GM19438 (cell line): ENCODE measurements around the gene SCTR.

Experiments used
- ATAC-seq: cut with Tn5 transposase; IDR thresholded peaks from one replicate; pipeline ENCODE4 v1.9.1; 2021; ENCODE audit warnings: low read depth; ENCODE audit not compliant: unreplicated experiment

Gene SCTR

DNA sequence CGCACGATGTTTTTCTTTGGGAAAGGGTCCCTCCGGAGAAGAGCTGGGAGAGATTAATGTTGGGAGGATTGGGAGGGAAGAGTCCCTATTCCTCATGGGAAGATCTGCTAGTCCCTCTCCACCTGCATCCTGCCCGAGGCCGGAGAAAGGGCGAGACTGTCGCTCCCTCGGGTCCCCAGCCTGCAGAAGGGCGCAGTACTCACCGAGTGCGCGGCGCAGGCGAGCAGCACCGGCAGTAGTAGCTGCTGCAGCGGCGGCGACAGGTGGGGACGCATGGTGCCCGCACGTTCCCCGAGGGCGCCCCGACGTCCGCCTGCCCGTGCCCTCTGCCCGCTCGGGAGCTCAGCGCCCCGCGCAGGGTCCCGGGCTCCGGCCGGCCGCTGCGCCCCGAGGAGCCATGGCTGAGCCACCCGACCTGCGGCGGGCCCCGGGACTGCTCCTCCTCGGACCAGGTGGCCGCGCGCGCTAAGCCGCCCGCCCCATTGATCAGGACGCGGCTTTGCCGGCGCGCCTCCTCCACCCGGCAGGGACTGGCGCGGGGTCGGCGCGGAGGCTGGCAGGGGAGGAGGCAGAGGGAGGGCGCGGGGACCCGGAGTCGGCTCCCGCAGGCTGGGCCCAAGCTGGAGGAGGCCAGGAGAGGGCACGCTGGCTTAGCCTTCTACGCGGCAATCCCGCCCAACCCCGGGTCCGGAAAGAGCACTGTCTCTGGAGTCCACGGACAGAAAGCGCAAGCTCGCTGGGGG is at the start of gene SCTR:
Gene SCTR (minus strand): TSS at position 532 of the 743 bp plus-strand sequence. CDS start 257 bp downstream, at position 275.
- no peak for ATAC-seq

DNA sequence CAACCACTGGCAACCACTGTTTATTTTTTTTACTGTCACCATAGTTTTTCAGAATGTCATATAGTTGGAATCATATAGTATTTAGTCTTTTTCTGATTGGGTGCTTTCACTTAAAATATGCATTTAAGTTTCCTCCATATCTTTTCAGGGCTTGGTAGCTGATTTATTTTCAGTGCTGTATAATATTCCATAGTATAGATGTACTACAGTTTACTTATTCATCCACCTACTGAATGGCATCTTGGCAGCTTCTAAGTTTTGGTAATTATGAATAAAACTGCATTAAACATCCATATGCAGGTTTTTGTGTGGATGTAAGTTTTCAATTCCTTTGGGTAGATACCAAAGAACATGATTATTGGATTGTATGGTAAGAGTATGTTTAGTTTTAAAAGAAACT is 43.0 kb upstream of the SCTR start:
- ATAC-seq = no peak

DNA sequence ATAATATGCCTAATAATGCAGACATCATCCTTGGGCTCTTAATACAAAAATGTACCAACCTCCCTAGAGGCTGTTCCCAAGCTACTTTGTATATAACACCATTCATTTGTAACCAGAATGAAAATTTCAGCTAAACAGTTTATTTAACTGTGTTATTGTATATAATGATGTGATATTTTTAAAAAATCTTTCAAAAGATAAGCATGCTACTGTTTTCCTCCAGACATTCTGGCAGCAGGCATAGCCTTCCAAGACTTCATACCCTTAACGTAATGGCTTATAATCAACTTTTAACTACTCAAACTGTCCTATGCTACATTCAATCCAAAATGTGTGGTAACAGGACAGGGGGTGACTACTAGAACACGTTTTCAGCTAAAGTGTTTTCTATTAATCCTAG is 41.2 kb upstream of the SCTR start:
- no peak for ATAC-seq

DNA sequence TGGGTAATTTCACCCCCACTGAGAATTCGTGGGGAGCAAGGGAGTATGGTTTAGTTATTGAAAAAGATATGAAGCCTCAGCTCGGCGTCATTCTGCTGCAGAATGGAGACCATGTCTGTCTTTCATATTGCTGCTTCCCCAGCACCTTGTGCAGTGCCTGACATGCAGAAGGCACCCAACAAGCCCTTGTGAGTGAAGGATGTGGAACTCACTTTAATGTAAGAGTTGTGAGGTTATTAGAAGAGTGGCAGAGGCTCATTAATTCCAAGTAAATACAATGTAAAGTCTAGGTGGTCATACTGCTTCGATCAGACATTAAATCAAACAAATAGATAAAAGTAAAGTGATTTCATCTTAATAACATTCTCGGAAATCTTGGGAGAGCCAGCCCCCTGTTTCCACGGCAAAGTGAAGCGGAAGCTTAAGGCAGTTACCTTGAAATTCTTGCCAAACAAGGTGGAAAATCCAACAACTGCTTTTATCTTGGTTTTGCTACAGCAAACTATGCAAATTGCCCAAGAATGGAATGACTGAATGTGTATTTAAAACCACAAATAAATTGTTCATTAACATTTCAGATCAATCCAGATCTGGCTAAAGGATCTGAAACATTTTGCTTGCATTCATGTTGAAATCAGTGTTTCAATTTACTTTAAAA is 29.5 kb upstream of the SCTR start:
- ATAC-seq = no peak

DNA sequence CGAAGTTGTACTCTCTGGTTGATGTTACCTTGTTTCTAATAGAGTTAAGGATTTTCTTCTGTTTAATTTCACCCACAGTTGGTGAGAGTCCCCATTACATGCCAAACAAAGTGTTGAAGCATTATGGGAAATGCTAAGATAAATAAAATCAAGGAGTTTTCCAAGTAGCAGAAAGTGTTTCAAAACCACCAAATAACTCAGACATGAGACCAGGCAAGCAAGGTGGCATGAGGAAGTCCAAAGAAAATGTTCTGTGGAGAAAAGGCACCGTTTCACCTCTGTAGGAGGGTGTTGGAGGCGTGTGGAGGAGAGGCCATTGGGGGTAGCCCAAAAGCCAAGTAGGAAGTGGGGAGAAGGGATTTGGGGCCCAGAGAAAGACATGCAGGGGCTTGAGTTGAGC is 28.6 kb upstream of the SCTR start:
- no peak for ATAC-seq

DNA sequence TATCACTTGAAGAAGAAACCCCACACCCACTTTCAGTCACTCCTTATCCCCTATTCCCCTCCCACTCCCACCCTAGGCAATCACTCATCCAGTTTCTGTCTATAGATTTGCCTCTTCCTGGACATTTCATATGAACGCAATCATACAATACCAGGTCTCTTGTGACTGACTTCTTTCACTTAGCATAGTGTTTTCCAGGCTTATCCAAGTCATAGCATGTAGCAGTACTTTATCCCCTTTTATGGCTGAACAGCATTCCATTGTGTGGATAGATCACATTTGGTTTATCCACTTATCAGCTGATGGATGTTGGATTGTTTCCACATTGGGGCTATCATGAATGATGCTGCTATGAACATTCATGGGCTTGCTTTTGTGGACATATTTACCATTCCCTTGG is 26.6 kb upstream of the SCTR start:
- ATAC-seq = no peak

DNA sequence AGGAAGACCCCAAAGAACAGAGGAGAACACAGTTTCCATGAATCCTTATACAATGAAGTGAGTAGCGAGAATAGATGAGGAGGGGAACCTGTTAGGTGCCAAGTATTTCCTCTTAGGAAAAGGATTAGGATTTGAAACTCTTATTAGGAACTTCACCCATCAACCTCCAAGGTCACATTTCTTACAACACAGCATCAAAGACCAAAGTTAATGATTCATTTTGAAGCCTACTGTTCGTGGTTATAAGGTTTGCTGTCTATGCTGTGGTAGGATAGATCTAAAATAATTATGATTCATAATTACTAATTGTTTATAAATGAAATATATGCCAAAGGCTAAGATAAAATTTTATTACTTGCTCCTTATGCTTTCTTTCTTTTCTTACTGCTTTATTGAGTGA is 26.1 kb upstream of the SCTR start:
- no peak for ATAC-seq

DNA sequence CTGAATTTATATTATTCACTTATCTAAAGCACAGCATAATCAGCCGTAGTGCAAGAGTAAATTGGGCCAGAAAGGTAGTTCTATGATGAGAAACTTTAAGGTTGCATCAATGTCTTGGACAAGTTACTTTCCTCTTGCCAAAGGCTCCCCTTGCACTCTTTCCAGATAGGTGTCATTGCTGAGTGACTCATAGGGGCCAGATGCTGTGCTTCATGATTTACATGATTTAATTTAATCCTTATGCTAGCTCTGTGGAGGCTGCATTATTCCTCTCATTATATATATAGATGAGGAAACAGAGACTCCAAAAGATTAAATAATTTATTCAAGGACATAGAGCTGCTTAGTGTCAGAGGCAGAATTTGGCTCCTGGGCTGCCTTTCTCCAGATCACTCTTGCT is 25.0 kb upstream of the SCTR start:
- ATAC-seq = no peak

DNA sequence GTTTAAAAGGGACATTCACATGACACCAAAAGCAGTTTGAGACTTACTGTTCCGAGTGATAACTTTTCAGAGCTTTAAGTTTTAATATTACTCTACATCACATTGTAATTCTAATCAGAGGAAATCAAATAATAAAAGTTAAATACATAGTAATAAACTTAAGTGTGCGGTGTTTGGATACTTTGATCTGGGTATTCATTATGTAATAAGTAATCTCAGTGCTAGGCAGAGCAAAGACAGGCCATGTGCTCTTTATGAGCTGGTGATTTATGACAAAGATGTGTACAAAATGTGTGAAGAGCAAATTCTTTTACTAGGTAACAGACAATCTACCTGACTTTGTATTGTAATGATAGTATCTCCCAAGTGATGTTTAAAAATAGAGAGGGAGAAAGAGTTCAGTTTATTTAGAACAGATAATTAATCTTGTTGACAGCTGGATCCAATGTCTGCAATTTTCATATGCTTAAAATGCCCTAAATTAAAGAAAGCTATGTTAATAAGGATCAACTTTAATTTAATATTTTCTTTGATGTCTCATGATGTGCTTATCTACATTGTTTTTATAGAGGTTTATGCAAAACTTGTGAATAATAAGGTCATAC is 24.3 kb upstream of the SCTR start:
- no peak for ATAC-seq

DNA sequence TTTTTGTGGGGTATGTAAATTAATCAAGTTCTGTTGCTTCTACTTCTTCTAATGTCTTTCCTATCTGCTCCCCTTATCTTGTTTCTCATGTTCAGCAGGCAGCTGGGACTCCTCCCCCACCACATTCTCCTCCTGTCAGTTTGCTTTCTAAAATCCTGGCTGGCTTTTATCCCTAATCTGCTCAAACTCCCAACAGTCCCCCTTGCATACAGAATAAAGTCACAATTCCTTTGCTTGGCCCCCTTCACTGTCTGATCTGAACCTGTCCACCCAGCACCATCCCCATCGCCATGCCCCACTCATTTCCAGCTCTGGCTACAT is 22.1 kb upstream of the SCTR start:
- ATAC-seq = no peak

DNA sequence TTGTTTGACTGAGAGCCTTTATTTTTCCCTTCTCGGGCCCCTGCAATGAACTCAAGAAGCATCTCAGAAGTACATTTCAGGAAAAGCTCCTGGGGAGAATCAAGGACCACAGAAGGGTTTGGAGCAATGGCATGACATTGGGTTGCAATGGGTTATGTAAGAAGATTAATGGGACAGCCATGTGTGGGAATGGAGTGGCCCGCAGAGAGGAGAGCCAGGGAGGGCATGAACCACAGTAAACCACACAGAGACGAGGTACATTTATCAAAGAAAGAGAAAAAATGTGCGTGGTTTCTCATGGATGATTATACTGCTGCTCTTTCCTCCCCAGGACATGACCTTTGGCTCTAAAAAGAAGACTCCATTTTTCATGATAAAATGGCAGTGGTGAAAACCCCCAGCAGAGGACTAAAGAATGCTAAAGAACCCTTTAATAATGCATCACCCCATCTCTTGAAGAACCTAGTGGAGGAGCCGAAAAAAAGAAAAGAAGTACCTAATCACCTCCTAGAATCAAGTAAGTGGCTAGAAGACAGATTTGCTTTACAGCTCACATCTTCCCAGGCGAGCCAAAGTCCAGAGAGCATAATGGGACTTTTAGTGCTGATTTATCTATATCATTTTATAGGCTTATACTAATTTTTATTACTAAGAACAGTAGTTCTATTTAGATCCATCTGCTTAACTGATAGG is 21.6 kb upstream of the SCTR start:
- ATAC-seq = no peak

DNA sequence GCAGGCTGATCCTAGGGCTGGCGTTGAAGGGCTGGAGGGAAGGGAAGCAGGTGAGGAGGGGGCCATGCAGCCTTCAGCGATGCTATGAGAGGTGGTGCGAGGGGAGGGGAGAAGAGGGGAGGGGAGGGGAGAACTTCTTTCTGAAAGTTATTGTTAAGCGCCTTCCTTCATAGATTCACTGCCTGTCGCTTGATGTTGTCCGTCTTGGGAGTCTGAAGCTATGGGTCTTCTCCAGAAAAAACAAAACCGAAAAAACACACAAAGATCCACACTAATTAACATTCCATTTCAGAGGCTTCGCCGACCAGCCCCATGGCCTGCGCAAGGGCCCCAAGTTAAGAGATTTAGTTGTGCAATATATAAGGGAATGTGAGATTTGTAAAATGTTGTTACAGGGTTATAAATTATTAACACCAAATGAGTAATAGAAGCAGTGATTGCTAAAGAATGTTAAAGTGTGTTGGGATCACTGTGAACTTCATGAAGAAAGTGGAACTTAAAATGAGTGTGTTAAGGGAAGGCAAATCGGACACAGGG is 20.7 kb upstream of the SCTR start:
- ATAC-seq = no peak

DNA sequence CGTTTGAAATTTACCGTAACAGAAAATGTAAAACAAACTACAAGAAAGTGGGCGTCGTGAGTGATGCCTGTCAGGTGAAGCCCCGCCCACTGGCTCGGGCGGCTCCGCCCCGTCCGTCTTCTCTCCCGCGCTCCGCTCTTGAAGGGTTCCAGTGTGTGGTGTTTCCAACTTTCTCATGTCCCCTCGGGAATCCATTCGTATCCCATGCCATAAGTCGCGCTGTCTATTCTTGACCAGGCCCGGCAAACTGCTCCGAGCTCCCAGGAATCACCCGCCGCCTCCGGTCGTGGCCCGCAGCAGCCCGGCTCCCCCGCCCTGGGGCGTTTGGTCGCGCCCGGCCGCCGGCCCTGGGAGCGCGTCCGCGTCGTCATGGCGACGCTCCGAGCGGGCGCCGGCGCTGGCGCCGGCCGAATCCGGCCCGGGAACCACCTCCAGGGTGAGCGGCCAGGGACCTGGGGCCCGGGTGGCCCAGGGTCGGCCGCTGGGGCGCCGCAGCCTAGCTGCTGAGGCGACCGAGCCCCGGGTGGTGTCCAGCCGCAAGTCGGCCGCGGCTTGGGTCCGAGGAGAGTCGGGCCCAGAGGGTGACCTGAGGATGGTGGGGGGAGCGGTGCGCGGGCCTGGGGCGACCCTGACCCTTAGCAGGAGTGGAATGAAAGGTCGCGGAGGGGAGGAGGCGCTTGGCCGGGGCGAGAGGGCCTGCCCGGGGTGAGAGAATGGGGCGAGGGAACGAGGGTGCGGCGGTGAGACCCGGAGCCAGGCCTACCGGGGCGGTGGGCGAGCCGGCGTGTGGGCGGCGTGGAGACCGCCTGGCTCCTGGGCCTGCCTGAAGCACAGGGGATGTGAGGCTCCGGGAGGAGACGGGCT is 20.0 kb upstream of the SCTR start, which contains the start of gene CFAP221:
Gene CFAP221 (plus strand): TSS at position 375 of the 864 bp plus-strand sequence. CDS start 1,683 bp downstream, outside the sequence.
- peak; percentile 93 for ATAC-seq

DNA sequence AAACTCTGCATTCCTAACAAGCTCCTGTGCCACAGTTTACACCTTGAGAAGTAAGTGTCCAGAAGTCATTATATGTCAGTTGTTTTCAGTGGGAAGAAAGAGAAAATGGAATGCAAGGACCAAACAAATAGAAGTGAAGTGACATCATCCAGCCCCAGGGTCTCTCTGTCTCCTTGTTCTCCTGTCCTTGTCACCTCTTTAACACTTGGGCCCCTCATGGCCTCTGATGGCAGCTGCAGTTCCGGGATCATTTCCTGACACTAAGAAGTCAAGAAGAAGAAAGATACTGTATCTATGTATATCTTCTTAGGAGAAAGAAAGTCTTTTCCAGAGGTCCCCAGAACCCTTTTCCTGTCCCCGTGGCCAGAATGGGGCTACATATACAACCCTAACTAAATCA is 17.2 kb upstream of the SCTR start:
- no peak for ATAC-seq

DNA sequence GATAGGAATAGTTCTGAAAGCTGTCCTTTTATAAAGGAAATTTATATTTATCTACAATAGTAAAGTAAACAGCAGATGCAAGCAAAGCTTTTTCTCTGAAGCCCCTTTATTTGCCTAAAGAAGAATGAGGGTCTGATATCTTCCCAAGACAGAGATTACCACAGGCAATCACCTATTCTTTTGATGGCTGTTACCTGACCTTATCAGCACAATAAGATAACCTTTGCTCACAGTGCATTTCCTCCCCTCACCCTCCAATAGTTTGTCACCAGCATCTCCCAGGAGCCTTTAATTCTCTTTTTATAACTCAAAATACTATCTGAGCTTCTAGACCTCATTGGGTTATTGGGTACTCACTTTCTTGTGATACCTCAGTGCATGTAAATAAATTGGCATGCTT is 13.5 kb upstream of the SCTR start:
- no peak for ATAC-seq

DNA sequence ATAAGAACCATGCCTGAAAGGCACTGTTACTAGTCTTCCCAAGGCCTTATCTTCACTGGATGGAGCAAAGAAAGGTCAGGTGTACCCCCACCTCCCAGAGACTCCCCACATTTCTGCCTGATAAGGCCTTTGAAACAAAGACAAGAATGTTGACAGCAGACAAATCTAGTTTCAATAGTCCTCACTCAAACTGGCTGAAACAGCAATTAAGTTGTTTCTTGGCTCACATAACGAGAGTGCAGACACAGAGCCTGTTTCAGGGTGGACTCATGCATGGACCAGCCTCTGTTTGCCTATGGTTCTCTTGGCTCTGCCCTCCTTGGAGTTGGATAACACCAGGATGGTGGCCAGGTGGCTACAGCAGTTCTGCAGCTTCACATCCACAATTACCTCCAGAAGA is 12.4 kb upstream of the SCTR start:
- no peak for ATAC-seq

DNA sequence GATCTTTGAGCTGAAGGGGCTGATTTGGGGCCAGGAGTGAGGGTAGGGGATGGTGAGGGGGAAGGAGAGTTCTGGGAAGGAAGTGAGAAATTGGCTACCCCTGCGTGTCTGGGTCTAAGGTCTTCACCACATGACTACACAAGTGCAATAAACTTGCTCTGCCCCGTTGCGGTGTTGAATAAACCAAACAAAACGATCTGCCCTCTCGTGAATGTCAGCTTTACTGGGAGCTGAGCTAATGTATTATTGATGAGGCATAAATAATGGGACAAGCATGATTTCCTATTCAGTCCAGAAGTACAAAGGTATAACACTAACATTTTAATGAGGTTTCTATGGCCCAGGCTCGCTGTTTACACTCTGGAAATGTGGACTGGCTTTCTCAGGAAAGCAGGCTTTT is 11.9 kb upstream of the SCTR start:
- no peak for ATAC-seq

DNA sequence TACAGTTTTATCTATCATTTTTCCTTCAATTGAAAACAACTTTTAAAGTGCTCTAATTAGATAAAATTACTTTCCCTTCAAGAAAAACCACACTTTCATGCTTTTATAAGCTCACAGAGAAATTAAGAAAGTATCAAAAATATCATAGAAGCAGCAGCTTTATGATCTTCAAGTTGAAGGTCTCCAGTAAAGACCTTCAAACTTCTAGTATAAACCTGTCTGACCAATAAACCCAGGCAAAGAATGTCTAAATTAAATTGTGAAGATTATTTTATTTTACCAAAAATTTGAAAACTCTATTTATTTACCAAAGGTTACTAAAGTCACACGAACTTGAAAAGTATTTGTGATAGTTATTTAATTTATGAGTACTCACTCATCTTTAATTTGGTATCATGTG is 9.3 kb upstream of the SCTR start:
- no peak for ATAC-seq

DNA sequence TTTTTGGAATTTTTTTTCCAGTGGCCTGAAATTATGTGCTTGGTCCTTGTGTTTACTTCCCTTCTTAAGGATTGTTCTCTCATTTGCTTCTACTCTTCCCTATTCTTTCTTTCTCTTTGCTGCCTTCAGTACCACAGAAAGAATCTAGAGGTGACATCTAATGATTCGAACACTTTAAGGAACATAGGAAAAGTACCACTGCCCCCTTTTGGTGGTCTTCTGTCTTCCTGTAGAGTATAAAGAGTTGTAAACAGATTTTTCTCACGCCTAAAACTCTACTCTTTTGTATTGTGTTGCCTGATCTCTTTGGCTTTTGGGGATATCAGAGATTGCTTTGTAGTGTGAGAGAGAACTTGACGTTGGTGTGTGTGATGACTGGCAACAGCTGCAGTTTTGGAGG is 7.0 kb upstream of the SCTR start:
- no peak for ATAC-seq

DNA sequence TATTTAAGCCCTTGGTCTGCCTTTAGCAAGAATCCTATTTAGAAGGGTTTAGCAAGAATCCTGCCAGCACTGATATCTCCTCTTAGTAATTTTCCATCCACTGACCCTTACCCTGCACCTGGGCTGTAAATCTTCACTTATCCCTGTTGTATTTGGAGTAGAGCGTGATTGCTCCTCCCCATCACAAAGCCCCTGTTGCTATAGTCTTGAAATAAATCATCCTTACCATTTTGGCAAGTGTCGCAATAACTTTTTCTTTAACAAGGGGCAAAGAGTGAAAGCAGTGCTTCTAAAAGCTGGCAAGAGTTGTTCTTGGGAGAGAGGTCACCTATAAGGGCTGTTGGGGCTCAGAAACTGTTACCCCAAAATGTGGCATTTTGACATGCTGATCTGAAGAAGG is 3.7 kb upstream of the SCTR start:
- no peak for ATAC-seq
